Measurements from ENCODE around the gene GPC2.
A peak's percentile ranks its signal among the peaks of the same experiment; 100 is the strongest.
"Not testable (repeated sequence)": the region's sequence is repeated elsewhere in the genome, so short reads cannot be mapped to it uniquely, and the experiment has no call there.

Gene GPC2

GRCh38 chr7:100198266-100198665, 21.1 kb upstream of the GPC2 start:
- DNase-seq: no peak

GRCh38 chr7:100195901-100196322, 18.7 kb upstream of the GPC2 start:
- not testable (repeated sequence) for DNase-seq

GRCh38 chr7:100195222-100195621, 18.0 kb upstream of the GPC2 start:
- DNase-seq: no peak

GRCh38 chr7:100192969-100193368, 15.8 kb upstream of the GPC2 start:
- no peak for DNase-seq

GRCh38 chr7:100192281-100192862, 15.2 kb upstream of the GPC2 start:
- not testable (repeated sequence) for DNase-seq

GRCh38 chr7:100191775-100192174, 14.6 kb upstream of the GPC2 start:
- DNase-seq: no peak

GRCh38 chr7:100190048-100190711, 13.0 kb upstream of the GPC2 start:
- no peak for DNase-seq

- DNase-seq: no peak
These were observed 11.9 kb upstream of the GPC2 start for GRCh38 chr7:100189061-100189460.

GRCh38 chr7:100185726-100186125, 8.5 kb upstream of the GPC2 start:
- DNase-seq: no peak

- DNase-seq: not testable (repeated sequence)
These were observed 5.9 kb upstream of the GPC2 start for GRCh38 chr7:100183090-100183489.

GRCh38 chr7:100182616-100183015, 5.4 kb upstream of the GPC2 start:
- DNase-seq: not testable (repeated sequence)

GRCh38 chr7:100180084-100180483, 2.9 kb upstream of the GPC2 start:
- not testable (repeated sequence) for DNase-seq

GRCh38 chr7:100176096-100177044, 811 bp downstream of the GPC2 start:
- DNase-seq: no peak

GRCh38 chr7:100175296-100175935, 1.8 kb downstream of the GPC2 start:
- DNase-seq: no peak

GRCh38 chr7:100174582-100174981, 2.6 kb downstream of the GPC2 start:
- DNase-seq: no peak

- DNase-seq: no peak
These were observed 3.2 kb downstream of the GPC2 start for GRCh38 chr7:100173806-100174495.

- no peak for DNase-seq
These were observed 5.3 kb downstream of the GPC2 start for GRCh38 chr7:100171840-100172239.

GRCh38 chr7:100171087-100171681, 6.0 kb downstream of the GPC2 start:
- DNase-seq: peak; percentile 52

- no peak for DNase-seq
These were observed 6.9 kb downstream of the GPC2 start for GRCh38 chr7:100170101-100170897.

GRCh38 chr7:100169147-100169850, 7.9 kb downstream of the GPC2 start:
- DNase-seq: peak; percentile 37

GRCh38 chr7:100167912-100168323, 9.3 kb downstream of the GPC2 start:
- DNase-seq: no peak
